ENCODE data around the gene ADCY7.
"Not testable (repeated sequence)": the region's sequence is repeated elsewhere in the genome, so short reads cannot be mapped to it uniquely, and the experiment has no call there.

The ADCY7 gene

DNA sequence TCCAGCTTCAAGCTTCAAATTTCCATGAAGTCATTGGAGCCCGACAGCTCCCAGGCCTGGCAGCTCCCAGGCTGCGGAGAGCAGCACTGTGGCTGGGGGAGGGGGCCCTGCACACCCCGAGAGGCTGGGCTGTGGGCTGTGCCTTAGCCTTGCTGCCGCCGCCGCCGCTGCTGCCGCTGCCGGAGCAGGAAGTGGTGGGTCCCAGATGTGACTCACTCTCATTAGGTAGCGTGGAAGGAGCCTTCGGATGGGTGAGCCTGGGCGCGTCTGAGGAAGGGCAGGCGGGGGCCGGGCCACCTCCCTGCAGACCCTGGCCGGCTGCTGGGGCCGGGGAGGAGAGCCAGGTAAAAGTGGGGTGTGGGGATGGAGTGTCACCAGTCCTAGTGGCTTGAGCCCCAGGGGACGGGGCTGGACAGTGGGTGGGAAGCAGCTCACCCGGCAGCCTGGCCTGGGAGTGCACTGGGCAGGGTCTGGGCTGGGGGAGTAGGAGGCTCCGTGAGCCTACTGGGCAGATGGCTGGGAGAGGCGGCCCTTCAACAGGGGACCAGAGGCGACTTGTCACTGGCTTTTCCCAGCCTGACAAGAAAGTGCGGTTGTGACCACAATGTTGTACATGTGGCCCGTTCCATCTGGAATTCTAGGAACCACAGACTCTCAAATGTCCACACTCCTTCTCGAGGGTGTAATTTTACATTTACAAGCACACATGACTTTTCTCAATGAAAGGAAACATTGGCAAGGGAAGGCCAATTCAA is at the start of gene ADCY7:
Gene ADCY7, plus strand, starts transcription at position 215 of the 755 bp plus-strand sequence. CDS start 21,629 bp downstream, outside the sequence.
- peak; percentile 39 for DNase-seq

DNA sequence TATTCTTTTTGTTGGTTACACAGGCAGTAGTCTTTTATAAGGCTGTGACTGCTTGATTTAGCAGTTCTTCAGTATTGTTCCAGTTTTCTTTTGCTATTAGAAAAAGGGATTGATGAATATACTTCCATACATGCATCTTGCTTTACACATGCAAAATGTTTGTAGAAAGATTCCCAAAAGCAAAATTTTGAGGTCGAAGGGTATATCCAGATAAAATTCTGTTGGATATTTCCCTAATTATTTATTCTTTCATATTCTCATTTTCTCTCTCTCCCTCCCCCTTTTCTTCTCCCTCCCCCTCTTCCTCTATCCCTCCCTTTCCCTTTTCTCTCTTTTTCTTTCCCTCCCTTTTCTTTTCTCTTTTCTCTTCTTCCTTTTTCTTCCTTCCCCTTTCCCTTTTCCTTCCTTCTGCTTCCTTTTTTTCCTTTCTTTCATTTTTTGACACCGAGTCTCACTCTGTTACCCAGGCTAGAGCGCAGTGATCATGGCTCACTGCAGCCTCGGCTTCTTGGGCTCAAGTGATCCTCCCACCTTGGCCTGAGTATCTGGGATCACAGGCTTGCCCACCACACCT is 46.9 kb upstream of the ADCY7 start:
- no peak for DNase-seq

DNA sequence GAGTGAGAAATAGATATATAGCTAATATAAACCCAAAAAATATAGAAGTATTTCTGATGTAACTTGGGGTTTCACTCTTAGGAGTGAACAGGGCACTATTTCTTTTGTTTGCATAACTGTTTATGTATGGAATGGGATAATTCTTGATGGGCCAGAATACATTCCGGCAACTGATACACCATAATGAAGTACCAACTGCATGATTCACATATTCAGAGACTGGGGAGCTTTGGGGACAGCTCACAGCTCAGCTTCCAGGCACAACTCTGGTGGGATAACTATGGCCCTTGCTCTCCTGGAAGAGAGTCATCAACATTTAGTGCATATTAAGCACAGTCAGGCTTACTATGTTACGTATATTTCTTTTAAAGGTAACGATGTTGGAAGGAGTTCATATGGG is 42.1 kb upstream of the ADCY7 start:
- DNase-seq = no peak

DNA sequence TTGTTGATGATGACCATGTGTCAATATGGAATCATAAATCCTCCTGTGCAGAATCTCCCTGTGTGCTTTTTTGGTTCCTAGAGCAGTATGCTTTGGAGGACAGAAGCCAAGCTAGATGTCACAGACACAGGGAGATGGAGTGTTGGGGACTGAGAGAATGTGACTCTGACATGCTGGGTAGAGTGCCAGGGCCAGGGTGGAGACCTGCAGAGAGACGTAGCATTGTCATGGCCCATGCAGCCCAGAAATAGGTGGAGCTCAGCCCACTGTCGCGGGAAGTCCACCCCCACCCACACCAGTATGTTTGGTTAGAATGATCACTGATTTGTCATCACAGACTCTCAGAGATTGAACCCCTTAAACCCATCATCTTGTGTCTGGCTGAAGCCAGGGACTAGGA is 39.2 kb upstream of the ADCY7 start:
- DNase-seq = no peak

DNA sequence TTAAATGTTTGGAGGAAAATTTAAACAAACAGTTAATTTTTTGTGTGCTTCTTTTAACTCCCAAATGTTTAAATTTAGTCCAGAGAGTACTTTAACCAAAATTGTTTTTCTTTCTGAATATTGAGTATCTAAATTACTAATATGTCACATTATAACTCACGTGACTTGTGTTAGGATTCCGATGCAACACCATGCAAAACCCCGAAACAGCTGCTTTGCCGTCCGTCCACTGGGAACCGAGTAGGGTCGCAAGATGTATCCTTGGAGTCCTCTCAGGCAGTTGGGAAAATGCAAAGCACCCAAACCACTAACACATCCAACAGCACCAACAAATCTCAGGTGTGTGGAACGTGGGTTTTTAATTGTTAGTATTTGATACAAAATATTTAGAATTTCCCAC is 38.7 kb upstream of the ADCY7 start:
- no peak for DNase-seq

DNA sequence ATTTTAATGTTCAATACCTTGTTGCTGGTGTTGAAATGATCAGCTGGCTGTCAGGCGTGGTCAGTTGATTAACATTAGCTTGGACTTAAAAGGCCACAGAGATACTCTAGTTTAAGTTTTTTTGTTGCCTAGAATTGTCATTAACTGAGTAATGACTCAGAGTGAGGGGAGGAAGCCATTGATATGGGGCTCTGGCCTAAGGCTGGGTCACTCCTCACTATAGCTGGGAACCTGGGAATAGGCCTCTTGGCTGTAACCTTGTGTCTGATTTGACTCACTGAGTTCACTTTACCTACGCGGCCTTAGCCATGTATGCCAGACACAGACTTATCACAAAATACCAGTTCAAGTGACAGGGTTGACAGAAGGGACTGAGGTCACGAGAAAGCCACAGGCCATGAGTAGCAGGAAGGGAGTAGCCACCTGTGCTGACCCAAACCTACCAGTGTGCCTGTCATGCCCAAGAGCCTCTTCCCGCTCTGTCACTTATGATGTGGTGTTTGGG is 37.9 kb upstream of the ADCY7 start:
- no peak for DNase-seq

DNA sequence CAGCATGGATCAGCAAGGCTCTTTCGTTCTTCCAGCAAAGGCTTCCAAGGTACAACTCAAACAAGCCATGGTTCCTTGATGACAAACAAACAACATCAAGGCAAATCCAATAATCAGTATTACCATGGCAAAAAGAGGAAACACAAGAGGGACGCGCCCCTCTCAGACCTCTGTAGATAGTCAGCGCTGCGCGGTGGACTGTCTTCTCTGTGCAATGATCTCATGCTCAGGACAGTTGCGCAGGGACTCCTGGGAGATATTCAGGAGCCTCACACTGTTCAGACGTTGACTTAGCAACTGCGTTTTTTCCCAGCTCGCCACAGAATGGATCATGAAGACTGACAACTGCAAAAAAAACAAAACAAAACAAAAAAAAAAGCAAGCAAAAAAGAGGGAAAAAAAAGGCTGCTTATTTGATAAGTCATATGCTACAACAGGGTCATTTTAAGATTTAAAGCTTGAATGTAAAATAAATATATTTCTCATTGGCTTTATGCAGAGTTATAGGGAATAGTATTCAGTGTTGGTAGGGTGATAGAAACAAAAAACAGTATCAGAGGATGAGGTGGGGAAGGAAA is 37.1 kb upstream of the ADCY7 start:
- DNase-seq = no peak

DNA sequence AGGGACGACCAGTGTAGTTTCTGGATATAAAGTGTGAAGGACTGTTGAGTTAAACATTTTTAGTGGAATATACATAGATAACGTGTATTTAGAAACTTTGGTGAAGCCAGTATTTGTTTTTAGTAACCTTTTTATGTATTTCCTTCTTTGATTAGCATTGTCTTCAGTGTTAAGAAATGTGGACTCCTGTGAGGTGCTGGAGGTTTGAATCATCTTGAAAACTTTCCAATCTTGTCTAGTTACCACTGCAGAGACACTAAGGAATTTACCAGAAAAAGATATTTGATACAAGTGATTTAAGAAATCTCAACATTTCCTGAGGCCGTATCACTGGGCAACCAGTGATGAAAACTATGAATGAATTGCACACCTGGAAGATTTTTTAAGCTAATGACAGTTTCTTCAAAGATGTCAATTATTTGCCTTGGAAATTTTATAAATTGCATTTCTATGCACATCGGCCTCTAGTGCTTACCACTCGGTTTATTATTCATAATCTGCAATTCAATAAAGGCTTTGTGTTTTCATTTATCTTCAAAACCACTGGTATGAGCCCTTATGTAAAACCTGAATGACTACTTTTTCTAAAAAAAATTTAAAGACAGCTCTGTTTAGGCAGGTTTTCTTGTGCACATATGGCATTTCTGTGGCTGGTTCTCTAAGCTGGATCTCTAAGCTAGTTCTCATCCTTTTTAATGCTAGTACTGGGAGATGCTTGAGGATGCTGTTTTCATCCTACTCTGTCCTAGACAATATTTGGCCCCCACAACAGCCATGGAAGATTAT is 31.4 kb upstream of the ADCY7 start:
- no peak for DNase-seq

DNA sequence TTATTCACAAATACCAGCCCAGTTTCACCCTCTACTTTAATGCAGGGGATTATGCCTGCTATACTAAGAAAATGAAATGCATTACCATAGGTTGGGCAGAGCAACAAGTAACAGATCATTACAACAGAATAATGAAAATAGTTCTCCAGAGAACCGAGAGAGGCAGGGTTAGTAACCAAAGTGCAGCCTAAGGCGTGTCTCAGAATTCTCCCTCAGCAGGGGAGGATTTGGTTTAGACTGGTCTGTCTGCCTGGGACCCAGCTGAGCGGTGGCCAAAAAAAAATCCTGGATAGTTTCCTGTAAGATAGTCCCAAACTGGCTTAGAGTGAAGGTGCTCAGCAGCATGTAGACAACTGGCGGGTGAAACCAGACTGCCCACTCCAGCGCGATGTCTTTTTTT is 30.8 kb upstream of the ADCY7 start:
- no peak for DNase-seq

DNA sequence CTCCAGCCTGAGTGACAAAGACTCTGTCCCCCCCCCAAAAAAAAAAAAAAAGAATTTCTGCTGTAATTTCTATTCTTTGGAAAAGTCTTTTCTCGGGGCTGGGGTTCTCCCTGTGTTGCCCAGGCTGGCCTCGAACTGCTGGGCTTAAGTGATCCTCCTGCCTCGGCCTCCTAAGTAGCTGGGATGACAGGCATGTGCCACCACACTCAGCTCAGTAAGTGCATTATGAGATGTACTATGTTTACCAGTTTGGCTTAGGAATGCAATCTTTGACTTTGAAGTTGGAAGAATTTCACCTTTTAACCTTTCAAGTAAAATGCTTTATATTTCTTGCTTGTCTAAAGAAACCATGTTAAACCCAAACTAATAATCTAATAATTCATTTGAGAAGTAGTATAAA is 28.0 kb upstream of the ADCY7 start:
- no peak for DNase-seq

DNA sequence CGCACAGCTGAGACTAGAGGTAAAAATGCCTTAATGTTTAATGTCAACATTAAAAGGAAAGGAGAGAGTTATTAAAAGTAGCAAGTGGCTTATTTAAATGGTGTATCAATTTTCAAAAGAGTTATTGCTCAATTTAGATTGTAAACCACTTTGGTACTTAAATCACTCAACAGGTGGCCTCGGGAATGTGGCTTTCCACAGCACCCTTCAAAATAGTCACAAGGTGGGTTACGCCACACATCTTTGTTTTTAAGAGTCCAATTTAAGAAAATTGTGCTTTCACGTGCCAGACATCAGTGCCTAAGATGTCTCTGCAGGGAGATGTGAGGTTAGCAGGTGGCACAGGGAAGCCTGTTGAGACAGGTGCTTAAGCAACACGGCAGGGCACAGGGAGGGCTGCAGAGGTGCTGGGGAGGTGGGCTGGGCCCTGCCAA is 27.5 kb upstream of the ADCY7 start:
- no peak for DNase-seq

DNA sequence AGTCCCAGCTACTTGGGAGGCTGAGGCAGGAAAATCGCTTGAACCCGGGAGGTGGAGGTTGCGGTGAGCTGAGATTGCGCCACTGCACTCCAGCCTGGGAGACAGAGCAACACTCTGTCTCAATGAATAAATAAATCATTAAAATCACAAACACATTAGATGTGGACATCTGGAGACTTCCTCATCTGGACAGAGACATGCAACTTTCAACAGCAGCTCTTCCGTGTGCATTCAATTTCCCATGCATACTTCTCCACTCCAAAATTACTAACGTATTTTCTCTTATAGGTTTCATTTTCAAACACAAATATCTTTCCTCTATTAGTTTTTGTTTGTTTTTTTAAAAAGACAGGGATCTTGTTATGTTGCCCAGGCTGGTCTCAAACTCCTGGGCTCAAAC is 23.3 kb upstream of the ADCY7 start:
- not testable (repeated sequence) for DNase-seq

DNA sequence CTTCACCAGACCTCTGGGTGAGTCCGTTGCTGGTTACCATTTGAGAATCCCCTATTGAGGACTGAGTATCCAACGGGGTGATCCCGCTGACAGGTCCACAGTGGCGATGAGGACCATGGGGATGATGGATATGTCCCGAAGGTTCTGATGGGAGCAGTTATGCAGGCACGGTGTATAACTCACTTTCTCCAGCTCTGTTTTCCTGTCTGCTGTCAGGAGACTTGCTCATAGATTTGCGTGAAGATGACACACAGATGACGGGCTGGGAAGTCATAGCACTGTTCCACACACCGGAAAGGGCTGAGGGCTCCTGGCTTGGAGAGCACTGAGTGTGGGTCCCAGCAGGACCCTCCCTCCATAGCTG is 22.2 kb upstream of the ADCY7 start:
- DNase-seq = no peak

DNA sequence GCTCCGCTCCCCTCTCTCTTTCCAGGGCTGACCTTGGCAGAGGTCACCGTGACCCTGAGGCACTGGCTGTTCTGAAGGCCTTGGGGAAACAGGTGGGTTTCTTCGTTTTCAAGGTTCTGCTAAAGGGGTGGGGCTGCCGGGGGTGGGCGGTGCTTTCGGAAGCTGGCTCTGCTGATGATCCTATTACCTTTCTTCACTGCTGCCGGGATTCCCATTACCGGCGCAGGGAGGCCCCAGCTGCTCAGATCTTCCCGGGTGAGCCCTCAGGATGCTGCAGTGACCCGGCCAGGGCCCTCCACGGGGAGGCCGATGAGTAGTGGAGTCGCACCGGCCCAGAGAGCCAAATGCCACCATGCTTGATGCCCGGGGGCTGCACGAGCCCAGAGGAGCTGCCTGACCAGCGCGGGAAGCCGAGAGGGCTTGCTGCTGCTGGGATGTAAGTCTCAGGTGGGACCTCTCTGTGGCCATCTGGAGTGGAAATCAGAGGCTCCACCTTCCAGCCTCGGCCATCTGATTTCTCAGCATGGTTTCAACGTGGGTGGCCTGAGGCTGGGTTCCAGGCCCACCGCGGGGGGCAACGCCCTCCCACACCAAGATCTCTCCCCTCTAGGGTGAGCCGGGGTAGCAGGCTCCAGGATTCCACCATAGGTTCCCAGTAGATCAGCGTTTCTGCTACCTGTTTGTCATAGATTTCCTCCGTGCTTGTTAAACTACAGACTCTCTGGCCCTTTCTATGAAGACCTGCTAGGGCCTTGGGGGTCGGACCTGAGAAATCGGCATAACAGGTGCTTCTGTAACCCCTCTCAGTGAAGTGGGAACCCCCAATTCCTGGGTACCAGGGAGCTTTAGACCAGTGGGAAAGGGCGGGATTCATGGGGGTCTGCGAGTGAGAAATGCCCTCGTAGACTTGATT is 21.6 kb upstream of the ADCY7 start:
- DNase-seq = no peak

DNA sequence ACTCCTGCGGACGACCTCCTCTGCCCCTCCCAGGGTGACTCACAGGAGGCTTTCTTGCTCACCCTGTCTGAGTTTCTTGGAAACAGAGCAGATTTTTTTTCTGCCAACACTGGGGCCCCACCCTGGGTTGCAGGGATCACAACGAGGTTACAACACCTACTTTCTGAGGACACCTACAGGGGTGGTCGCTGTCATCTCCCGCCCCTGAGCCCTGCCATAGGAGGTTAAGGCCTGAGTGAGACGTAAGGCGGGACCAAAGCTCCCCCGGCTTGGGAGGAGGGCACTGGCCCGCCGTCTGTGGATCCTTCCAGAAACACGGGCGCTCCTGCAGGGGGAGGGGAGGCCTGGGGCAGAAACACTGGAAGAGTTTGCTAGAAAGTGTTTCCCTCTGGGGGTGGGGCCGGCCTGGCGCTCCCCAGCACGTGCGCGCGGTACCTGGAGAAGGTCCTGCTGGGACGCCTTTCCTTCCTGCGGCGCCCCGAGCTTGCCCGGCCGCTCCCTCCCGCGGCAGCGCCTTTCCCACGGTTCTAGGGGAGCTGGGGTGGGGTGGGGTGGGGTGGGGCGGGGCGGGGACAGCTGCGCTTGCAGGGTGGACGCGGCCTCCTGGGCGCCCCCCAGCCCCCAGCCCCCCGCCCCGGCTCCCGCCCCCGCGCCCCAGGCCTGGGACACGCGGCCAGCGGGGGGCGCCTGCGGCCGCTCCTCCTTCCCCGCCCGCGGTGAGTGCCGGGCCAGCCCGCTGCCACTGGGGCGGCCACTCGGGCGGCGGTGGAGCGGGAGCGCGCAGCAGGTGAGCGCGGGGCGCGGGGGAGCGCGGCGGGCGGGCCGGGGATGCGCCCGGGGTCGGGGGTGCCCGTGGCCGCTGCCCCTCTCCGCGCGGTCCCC is 20.7 kb upstream of the ADCY7 start:
- no peak for DNase-seq

DNA sequence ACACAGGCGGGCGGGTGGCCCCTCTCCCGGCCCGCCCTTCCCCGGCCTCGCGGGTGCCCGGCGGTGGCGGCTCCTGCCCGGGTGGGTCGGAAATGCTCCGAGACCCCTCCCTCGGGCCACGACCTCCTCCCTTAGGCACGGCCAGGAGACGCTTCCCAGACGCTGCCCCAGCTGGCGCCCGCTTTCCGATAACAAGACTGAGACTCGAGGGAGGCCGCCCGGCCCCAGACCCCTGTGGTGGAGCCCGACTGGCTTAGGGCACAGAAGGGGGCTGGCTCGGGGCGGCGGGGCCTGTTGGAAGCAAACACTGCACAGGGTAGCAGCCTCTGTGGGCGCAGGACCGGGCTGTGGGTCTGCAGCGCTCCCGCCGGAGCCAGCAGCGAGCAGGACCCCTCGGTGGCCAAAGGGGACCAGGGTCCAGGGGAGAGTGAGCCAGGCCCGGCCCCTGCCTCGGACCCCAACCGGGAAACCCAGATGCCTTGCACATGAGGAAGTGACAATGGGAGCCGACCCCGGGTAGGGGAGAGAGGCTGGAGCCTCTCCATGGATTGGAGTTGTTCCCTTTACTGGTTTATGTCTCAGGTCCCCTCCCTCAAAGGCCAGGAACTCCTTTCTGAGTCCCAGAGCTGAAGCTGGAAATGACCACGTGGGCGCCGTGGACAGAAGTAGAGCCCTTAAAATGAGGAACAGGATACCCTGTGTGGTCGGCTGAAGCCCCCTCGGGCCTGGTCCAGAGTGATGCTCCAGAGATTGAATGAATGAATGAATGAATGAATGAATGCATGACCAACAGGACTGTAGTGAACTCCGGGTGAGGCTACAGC is 19.8 kb upstream of the ADCY7 start:
- no peak for DNase-seq

DNA sequence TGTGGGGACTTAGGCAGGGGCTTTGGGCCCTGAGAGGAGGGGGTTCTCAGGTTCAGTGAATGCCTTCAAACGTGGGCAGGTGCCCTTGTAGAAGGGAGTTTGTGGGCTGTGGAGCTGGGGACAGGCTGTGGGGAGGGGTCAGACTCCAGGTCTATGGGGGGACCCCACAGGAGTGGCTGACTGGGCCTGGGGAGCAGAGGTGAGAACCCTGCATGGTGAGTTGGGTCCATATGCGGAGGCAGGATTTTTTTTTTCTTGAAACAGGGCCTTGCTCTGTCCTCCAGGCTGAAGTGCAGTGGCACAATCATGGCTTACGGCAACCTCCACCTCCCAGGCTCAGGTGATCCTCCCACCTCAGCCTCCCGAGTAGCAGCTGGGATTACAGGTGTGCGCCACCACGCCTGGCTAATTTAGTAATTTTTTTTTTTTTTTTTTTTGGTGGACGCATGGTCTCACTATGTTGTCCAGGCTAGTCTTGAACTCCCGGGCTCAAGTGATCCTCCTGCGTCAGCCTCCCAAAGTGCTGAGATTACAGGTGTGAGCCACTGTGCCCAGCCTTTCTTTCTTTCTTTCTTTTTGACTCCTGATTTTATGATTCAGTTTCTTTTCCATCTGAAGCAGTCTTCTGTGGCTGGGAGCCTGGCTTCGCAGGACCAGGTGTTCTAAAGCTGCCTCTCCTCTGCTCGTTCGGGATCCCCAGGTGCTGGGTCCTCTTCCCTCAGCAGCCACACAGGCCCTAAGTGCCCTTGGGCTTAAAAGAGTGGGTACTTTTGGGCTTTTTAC is 19.0 kb upstream of the ADCY7 start:
- no peak for DNase-seq

DNA sequence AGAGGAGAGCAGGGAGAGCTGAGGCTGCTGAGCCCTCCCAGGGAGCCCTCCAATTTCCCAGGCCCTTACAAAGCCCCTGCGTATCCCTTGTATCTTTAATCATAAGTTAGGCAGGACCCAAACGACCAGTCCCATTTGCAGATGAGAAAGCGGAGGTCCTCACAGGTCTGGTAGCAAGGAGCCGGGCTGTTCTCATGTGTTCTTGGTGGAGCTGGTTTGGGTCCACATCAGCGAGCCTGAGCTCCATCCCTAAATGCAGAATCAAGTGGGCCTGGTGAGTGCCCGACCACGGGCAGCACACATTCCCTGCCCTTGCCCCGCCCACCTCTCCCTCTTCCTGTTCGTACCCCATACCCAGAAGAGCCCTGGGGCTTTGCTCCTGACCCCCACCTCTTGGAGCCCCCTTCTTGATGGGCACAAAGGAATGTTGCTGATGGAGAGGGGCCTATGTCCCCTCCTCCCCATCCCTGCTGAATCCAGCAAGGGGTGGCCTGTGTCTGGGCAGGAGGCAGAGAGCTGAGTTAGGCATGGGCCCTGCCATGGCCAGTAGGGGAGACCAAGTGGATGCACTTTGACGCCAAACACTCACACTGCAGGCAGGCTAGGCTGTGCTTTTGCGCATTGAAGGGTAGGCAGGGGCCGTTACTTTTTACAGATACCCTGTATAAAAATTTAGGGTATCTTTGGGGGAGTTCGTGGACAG is 18.3 kb upstream of the ADCY7 start:
- no peak for DNase-seq

DNA sequence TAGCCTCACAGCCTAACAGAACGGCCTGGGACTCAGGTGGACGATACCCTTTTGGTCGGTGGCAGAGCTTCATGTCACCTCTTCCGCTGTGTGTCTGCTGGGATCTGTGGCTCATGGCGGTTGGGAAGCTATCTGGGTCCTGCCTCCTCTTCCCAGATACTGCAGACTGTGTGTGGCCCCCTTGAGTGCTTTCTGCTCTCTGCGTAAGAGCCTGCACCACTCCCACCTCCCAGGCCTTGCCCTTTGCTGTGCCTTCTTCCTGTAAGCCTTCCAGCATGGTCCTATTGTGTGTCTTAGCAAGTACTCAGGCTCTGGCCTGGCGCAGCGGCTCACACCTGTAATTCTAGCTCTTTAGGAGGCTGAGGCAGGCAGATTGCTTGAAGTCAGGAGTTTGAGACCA is 17.5 kb upstream of the ADCY7 start:
- no peak for DNase-seq
